Measurements from ENCODE around the gene CREBBP. TPM values are rescaled to one million over a fixed set of nuclear protein-coding genes. Genes with fewer than 3 reads are reported as not detected.

Gene CREBBP
- total RNA-seq, 1 donor from 2014 or later = 45.2 TPM

DNA sequence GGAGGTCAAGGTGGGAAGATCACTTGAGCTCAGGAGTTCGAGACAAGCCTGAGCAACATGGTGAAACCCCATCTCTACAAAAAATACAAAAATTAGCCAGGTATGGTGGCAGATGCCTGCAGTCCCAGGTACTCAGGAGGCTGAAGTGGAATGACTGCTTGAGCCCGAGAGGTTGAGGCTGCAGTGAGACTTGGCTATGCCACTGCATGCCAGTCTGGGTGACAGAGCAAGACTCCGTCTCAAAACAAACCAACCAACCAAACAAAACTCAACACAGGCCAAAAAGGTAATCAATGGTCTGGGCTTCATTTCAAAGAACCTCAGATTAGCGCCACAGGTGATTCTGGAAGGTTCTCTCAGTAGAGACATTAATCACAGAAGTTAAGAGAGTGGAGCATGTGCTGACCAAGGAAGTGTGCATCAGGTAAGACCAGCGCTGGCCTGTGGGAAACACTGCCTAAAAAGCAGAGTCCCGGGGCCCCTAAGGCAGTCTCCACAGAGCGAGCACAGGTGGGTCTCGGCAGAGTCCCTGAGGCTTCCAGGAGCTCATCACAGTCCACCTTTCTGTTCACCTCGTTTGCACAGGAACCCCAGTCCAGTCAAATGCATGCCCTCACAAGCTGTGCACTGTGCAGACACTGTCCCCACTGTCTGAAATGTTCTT lies 91.7 kb downstream of the CREBBP start:
- Mint-ChIP-seq H3K27me3 (ENCODE audit: low read depth) (no peaks in the 10 kb centered on the region), H3K4me1 (ENCODE audit: low read depth) (peaks cover 37% of the 10 kb centered on the region), H3K36me3 (ENCODE audit: low read depth) (peaks cover 89% of the 10 kb centered on the region), H3K4me3 (ENCODE audit: low read depth) (peak overlapping the region; percentile 31), H3K27ac (no peak overlapping the region), H3K9me3 (no peaks in the 10 kb centered on the region)
- DNase-seq (ENCODE audit: low spot score) = no peak
- intact Hi-C loops (cut with micrococcal nuclease) = loop anchor here (1.0 to 2.0 kb wide), 2 partner anchors 8 to 36 kb away; no protein-coding TSS in a partner anchor

DNA sequence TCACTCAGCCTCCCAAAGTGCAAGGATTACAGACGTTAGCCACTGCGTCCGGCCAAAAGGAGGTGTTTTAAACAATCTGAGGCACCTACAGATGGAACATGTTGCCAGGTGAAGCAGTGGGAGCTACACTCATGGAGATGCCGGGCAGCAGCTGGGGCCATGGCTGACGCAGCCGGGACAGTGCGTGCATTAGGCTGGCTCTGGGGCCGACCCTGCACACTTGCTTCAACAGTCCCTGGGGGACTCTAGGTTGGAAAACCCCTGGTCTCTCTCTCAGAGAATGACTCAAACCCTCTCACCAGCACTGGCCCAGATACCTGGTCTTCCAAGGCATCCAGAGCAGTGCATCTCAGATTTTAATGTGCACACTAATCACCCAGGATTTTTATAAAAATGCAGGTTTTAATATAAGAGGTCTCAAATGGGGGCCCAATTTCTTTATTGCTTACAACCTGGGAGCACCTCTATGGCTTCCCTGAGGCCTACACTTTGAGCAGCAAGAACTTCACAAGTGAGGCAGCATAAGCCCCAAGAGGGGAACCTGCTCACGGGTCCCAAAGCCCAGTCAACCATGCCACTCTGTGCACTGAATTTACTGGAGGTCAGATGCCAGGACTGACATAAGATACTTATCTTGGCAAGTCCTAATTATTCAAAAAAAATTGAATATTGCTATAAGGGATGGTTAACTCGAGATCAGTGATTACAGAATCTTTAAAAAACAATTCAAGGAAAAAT lies 92.4 kb downstream of the CREBBP start:
- peaks cover 35% of the 10 kb centered on the region for H3K4me1 Mint-ChIP-seq (ENCODE audit: low read depth)
- H3K27me3 Mint-ChIP-seq (ENCODE audit: low read depth) = no peaks in the 10 kb centered on the region
- H3K36me3 Mint-ChIP-seq (ENCODE audit: low read depth) = peaks cover 89% of the 10 kb centered on the region
- no peaks in the 10 kb centered on the region for H3K9me3 Mint-ChIP-seq
- H3K27ac Mint-ChIP-seq = no peak overlapping the region
- H3K4me3 Mint-ChIP-seq (ENCODE audit: low read depth) = no peak overlapping the region
- intact Hi-C loops (cut with micrococcal nuclease) = loop anchor here (2.0 kb wide), 1 partner anchor 37 kb away; no protein-coding TSS in a partner anchor
- no peak for DNase-seq (ENCODE audit: low spot score)

DNA sequence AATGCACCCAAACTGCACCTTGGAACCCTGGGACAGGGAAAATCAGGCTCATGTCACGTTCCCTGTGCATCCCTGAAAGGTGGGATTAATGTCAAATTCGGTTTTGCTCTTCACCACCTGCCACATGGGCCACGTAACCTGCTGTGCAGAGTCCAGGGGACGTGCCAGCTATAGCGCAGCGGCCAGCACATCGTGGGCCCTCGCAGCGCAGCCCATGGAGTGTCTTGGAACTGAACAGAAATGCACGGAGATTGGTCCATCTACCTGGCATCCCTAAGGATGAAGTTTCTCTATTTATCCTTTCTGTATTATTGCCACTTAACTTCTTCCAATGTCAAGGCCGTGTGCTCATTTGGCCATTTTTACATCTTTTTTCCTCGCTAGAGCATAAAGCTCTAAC lies 95.1 kb downstream of the CREBBP start:
- peaks cover 84% of the 10 kb centered on the region for H3K36me3 Mint-ChIP-seq (ENCODE audit: low read depth)
- intact Hi-C loops (cut with micrococcal nuclease) = no loop called here
- DNase-seq (ENCODE audit: low spot score) = no peak
- no peaks in the 10 kb centered on the region for H3K27me3 Mint-ChIP-seq (ENCODE audit: low read depth)
- no peak overlapping the region for H3K4me3 Mint-ChIP-seq (ENCODE audit: low read depth)
- no peaks in the 10 kb centered on the region for H3K9me3 Mint-ChIP-seq
- no peak overlapping the region for H3K27ac Mint-ChIP-seq
- peaks cover 19% of the 10 kb centered on the region for H3K4me1 Mint-ChIP-seq (ENCODE audit: low read depth)

- H3K4me3 Mint-ChIP-seq (ENCODE audit: low read depth) = no peak overlapping the region
Observed at GRCh38 chr16:3783516-3783915, 97.0 kb downstream of the CREBBP start.

GRCh38 chr16:3782566-3782965 lies 97.9 kb downstream of the CREBBP start:
- H3K4me3 Mint-ChIP-seq (ENCODE audit: low read depth) = no peak overlapping the region
- no peak for DNase-seq (ENCODE audit: low spot score)
- H3K4me1 Mint-ChIP-seq (ENCODE audit: low read depth) = peaks cover 4% of the 10 kb centered on the region
- H3K27me3 Mint-ChIP-seq (ENCODE audit: low read depth) = no peaks in the 10 kb centered on the region
- H3K9me3 Mint-ChIP-seq = no peaks in the 10 kb centered on the region
- H3K27ac Mint-ChIP-seq = no peak overlapping the region
- intact Hi-C loops (cut with micrococcal nuclease) = no loop called here
- H3K36me3 Mint-ChIP-seq (ENCODE audit: low read depth) = peaks cover 81% of the 10 kb centered on the region

More at GRCh38 chr16:3783516-3783915, 97.0 kb downstream of the CREBBP start:
- no peaks in the 10 kb centered on the region for H3K27me3 Mint-ChIP-seq (ENCODE audit: low read depth)
- peaks cover 4% of the 10 kb centered on the region for H3K4me1 Mint-ChIP-seq (ENCODE audit: low read depth)
- H3K36me3 Mint-ChIP-seq (ENCODE audit: low read depth) = peaks cover 81% of the 10 kb centered on the region
- no peak for DNase-seq (ENCODE audit: low spot score)
- H3K27ac Mint-ChIP-seq = no peak overlapping the region
- intact Hi-C loops (cut with micrococcal nuclease) = no loop called here
- H3K9me3 Mint-ChIP-seq = no peaks in the 10 kb centered on the region

- no peak overlapping the region for H3K27ac Mint-ChIP-seq
- peaks cover 79% of the 10 kb centered on the region for H3K36me3 Mint-ChIP-seq (ENCODE audit: low read depth)
- no peak for DNase-seq (ENCODE audit: low spot score)
- H3K4me1 Mint-ChIP-seq (ENCODE audit: low read depth) = peaks cover 4% of the 10 kb centered on the region
- no peaks in the 10 kb centered on the region for H3K27me3 Mint-ChIP-seq (ENCODE audit: low read depth)
- intact Hi-C loops (cut with micrococcal nuclease) = no loop called here
- H3K9me3 Mint-ChIP-seq = no peaks in the 10 kb centered on the region
- H3K4me3 Mint-ChIP-seq (ENCODE audit: low read depth) = no peak overlapping the region
Observed at GRCh38 chr16:3781421-3781820, 99.1 kb downstream of the CREBBP start.

- intact Hi-C loops (cut with micrococcal nuclease) = no loop called here
- no peaks in the 10 kb centered on the region for H3K9me3 Mint-ChIP-seq
- H3K36me3 Mint-ChIP-seq (ENCODE audit: low read depth) = peaks cover 74% of the 10 kb centered on the region
- H3K27ac Mint-ChIP-seq = no peak overlapping the region
- H3K27me3 Mint-ChIP-seq (ENCODE audit: low read depth) = no peaks in the 10 kb centered on the region
- no peak overlapping the region for H3K4me3 Mint-ChIP-seq (ENCODE audit: low read depth)
- peaks cover 4% of the 10 kb centered on the region for H3K4me1 Mint-ChIP-seq (ENCODE audit: low read depth)
- DNase-seq (ENCODE audit: low spot score) = no peak
Observed at GRCh38 chr16:3780570-3780969, 99.9 kb downstream of the CREBBP start.

- Mint-ChIP-seq H3K36me3 (ENCODE audit: low read depth) (peaks cover 61% of the 10 kb centered on the region), H3K9me3 (no peaks in the 10 kb centered on the region), H3K27ac (no peak overlapping the region), H3K4me3 (ENCODE audit: low read depth) (no peak overlapping the region), H3K4me1 (ENCODE audit: low read depth) (peaks cover under 1% of the 10 kb centered on the region), H3K27me3 (ENCODE audit: low read depth) (no peaks in the 10 kb centered on the region)
- intact Hi-C loops (cut with micrococcal nuclease) = no loop called here
- DNase-seq (ENCODE audit: low spot score) = no peak
Observed at GRCh38 chr16:3776316-3776715, 104.2 kb downstream of the CREBBP start.

GRCh38 chr16:3774819-3775218 lies 105.7 kb downstream of the CREBBP start:
- Mint-ChIP-seq H3K27me3 (ENCODE audit: low read depth) (no peaks in the 10 kb centered on the region), H3K4me3 (ENCODE audit: low read depth) (no peak overlapping the region), H3K9me3 (no peaks in the 10 kb centered on the region), H3K4me1 (ENCODE audit: low read depth) (no peaks in the 10 kb centered on the region), H3K27ac (no peak overlapping the region), H3K36me3 (ENCODE audit: low read depth) (peaks cover 63% of the 10 kb centered on the region)
- intact Hi-C loops (cut with micrococcal nuclease) = no loop called here
- no peak for DNase-seq (ENCODE audit: low spot score)

DNA sequence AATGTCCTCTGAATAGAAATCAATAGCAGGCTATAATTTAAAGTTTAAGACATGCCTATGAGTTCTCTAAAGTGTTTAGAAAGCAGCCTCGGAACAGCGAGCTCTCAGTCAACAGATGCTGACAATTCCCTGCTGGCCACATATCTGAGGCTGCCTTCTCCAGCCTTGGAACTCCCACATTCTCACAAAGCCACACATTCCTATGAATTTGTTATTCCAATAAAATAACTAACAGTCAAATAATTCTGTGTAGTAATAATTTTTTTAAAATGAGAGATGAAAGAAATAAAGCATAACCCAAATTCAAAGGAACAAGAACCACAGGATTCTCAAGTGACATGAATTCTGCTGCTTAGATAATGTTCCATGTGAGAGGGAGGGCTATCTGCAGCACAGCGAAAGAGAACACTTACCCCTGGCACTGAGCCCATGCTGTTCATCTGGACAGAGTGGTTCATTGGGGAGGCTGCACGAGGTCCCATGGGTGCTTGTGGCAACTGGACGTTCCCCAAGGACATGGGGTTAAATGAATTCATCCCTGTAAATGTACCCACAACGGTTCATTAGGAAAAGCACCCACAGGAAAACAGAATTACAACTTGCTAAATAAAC lies 106.3 kb downstream of the CREBBP start:
- H3K4me1 Mint-ChIP-seq (ENCODE audit: low read depth) = no peaks in the 10 kb centered on the region
- no peak overlapping the region for H3K4me3 Mint-ChIP-seq (ENCODE audit: low read depth)
- intact Hi-C loops (cut with micrococcal nuclease) = no loop called here
- no peaks in the 10 kb centered on the region for H3K27me3 Mint-ChIP-seq (ENCODE audit: low read depth)
- H3K9me3 Mint-ChIP-seq = no peaks in the 10 kb centered on the region
- DNase-seq (ENCODE audit: low spot score) = no peak
- peaks cover 60% of the 10 kb centered on the region for H3K36me3 Mint-ChIP-seq (ENCODE audit: low read depth)
- no peak overlapping the region for H3K27ac Mint-ChIP-seq

DNA sequence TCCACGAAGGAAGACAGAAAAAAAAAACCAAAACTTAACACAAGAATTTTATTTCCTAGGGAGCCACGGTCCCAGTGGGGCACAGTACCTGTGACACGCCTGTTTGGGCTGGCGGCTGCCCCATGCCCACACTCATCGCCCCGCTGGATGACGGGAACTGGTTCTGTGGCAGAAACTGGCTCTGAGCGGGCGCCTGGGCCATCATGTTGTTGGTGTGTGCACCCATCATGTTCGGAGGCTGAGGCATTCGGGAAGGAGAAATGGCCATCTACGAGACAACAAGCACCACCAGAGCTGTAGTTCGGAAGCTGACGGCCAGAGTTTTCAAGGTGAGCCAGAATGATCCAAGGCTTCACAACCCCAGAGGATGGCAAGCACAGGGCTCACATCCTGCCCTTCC lies 106.8 kb downstream of the CREBBP start:
- H3K27me3 Mint-ChIP-seq (ENCODE audit: low read depth) = no peaks in the 10 kb centered on the region
- peaks cover 64% of the 10 kb centered on the region for H3K36me3 Mint-ChIP-seq (ENCODE audit: low read depth)
- DNase-seq (ENCODE audit: low spot score) = no peak
- no peaks in the 10 kb centered on the region for H3K4me1 Mint-ChIP-seq (ENCODE audit: low read depth)
- no peaks in the 10 kb centered on the region for H3K9me3 Mint-ChIP-seq
- H3K27ac Mint-ChIP-seq = no peak overlapping the region
- no peak overlapping the region for H3K4me3 Mint-ChIP-seq (ENCODE audit: low read depth)
- intact Hi-C loops (cut with micrococcal nuclease) = no loop called here

DNA sequence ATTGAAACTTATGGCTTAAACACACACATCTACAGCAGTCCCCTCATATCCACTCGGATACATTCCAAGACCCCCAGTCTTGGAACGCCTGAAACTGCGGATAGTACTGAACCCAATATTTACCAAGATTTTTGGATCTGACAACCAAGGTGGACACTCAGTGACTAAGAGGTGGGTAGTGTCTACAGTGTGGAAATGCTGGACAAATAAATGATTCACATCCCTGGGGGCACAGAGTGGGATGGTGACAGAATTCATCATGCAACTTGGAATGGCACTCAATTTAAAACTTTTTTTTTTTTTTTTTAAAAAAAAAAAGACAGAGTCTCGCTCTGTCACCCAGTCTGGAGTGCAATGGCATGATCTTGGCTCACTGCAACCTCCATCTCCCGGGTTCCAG lies 109.0 kb downstream of the CREBBP start:
- no peak overlapping the region for H3K27ac Mint-ChIP-seq
- no peaks in the 10 kb centered on the region for H3K9me3 Mint-ChIP-seq
- H3K36me3 Mint-ChIP-seq (ENCODE audit: low read depth) = peaks cover 64% of the 10 kb centered on the region
- H3K27me3 Mint-ChIP-seq (ENCODE audit: low read depth) = no peaks in the 10 kb centered on the region
- H3K4me3 Mint-ChIP-seq (ENCODE audit: low read depth) = no peak overlapping the region
- no peak for DNase-seq (ENCODE audit: low spot score)
- intact Hi-C loops (cut with micrococcal nuclease) = no loop called here
- H3K4me1 Mint-ChIP-seq (ENCODE audit: low read depth) = no peaks in the 10 kb centered on the region

DNA sequence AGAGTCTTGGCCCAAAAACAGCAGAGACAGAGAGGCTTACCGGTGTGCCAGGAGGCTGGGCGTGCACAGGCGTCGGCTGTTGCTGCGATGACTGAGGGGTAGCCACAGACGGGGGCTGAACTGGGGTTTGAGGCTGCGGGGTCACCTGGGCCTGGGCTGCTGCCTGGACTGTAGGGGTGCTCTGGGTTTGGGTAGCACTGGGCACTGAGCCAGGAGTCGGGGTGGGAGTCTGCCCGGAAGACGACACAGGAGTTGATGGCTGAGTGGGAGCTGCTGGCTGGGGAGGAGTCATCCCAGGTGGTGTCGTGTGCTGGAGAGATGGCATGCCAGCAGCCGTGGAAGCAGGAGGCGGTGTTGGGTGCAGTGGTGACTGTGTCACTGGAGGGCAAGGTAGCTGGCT lies 110.0 kb downstream of the CREBBP start:
- peaks cover 68% of the 10 kb centered on the region for H3K36me3 Mint-ChIP-seq (ENCODE audit: low read depth)
- no peak for DNase-seq (ENCODE audit: low spot score)
- no peaks in the 10 kb centered on the region for H3K27me3 Mint-ChIP-seq (ENCODE audit: low read depth)
- intact Hi-C loops (cut with micrococcal nuclease) = no loop called here
- no peak overlapping the region for H3K4me3 Mint-ChIP-seq (ENCODE audit: low read depth)
- H3K9me3 Mint-ChIP-seq = no peaks in the 10 kb centered on the region
- H3K4me1 Mint-ChIP-seq (ENCODE audit: low read depth) = no peaks in the 10 kb centered on the region
- H3K27ac Mint-ChIP-seq = no peak overlapping the region

All from activated T-helper 2 cell treated with anti-CD3 and anti-CD28 coated beads, Interferon-gamma antibody, Interleukin-2, Interleukin-4, amounts not matched to agents 10 μg/mL and 5 μg/mL and 100 μg/mL, durations not matched to agents 14 hours and 24 hours and 36 hours (primary cell).